ENCODE results near the gene TLE5. TPM values are rescaled to one million over a fixed set of nuclear protein-coding genes. Genes with fewer than 3 reads are reported as not detected.
A peak's percentile ranks its signal among the peaks of the same experiment; 100 is the strongest.

TLE5 gene
- total RNA-seq, 6 donors from 2014 or later, result 324 to 781 (median 471) TPM

GRCh38 chr19:3065675-3066357 is 3.5 kb upstream of the TLE5 start:
- DNase-seq, result no peak
- 38 to 49% methylated on average over 15 of the region's 15 CpGs for WGBS, 2 donors
- Histone ChIP-seq H3K27ac (peak overlapping the region in 3 of 4 donors; percentile 60 to 67 (median 65)), H3K27me3 (no peaks in the 10 kb centered on the region), H3K9me3 (no peaks in the 10 kb centered on the region), H3K36me3 (no peaks in the 10 kb centered on the region), H3K4me1 (peaks cover 18 to 34% (median 28%) of the 10 kb centered on the region in 4 donors), H3K4me3 (no peak overlapping the region)
- TF ChIP-seq POLR2A (IDR thresholded peaks at IDR 0.05), result no peak
- TF ChIP-seq POLR2AphosphoS5 (IDR thresholded peaks at IDR 0.05), result no peak
- TF ChIP-seq EP300 (IDR thresholded peaks at IDR 0.05), result no peak
- no peak for TF ChIP-seq CTCF (IDR thresholded peaks at IDR 0.05)
- ATAC-seq (ENCODE audit: low FRiP score in 2 of 2), result peak in 1 of 2 donors; percentile 8

- DNase-seq (no peak), ATAC-seq (ENCODE audit: low FRiP score in 2 of 2) (no peak)
- Histone ChIP-seq H3K27me3 (no peaks in the 10 kb centered on the region), H3K9me3 (no peaks in the 10 kb centered on the region), H3K27ac (peak overlapping the region in 1 of 4 donors; percentile 92), H3K36me3 (peaks cover 3 to 11% (median 9%) of the 10 kb centered on the region in 4 donors), H3K4me1 (peaks cover 23 to 52% (median 44%) of the 10 kb centered on the region in 4 donors), H3K4me3 (no peak overlapping the region)
- WGBS, 2 donors, result 95 to 96% methylated on average over 6 to 7 of the region's 7 CpGs
- TF ChIP-seq POLR2A (IDR thresholded peaks at IDR 0.05) (no peak), CTCF (IDR thresholded peaks at IDR 0.05) (no peak), EP300 (IDR thresholded peaks at IDR 0.05) (no peak), POLR2AphosphoS5 (IDR thresholded peaks at IDR 0.05) (no peak)
Observed at GRCh38 chr19:3064011-3064330, 1.7 kb upstream of the TLE5 start.

GRCh38 chr19:3061182-3062161 is 823 bp downstream of the TLE5 start:
- peak; percentile 51 to 92 for DNase-seq
- no peaks in the 10 kb centered on the region for H3K9me3 ChIP-seq
- ATAC-seq (ENCODE audit: low FRiP score in 2 of 2), result peak; percentile 56 to 72
- no peaks in the 10 kb centered on the region for H3K27me3 ChIP-seq
- peak overlapping the region; percentile 92 to 99 (median 96) for H3K27ac ChIP-seq
- WGBS, 2 donors, result 1 to 4% methylated on average over 11 to 44 of the region's 88 CpGs
- TF ChIP-seq POLR2AphosphoS5 (IDR thresholded peaks at IDR 0.05) (peak; percentile 44 to 69), CTCF (IDR thresholded peaks at IDR 0.05) (peak in 3 of 6 experiments; percentile 19 to 32 (median 23)), POLR2A (IDR thresholded peaks at IDR 0.05) (peak in 2 of 4 donors; percentile 23 to 56), EP300 (IDR thresholded peaks at IDR 0.05) (no peak)
- H3K36me3 ChIP-seq, result peaks cover 10 to 36% (median 28%) of the 10 kb centered on the region in 4 donors
- peaks cover 44 to 77% (median 68%) of the 10 kb centered on the region in 4 donors for H3K4me1 ChIP-seq
- peak overlapping the region; percentile 72 to 92 (median 88) for H3K4me3 ChIP-seq

GRCh38 chr19:3060857-3061181 is 1.5 kb downstream of the TLE5 start:
- H3K27ac ChIP-seq, result peak overlapping the region; percentile 92 to 99 (median 96)
- DNase-seq (no peak), ATAC-seq (ENCODE audit: low FRiP score in 2 of 2) (no peak)
- no peaks in the 10 kb centered on the region for H3K27me3 ChIP-seq
- H3K4me3 ChIP-seq, result peak overlapping the region; percentile 72 to 92 (median 88)
- H3K4me1 ChIP-seq, result peaks cover 48 to 81% (median 72%) of the 10 kb centered on the region in 4 donors
- no peak for TF ChIP-seq EP300 (IDR thresholded peaks at IDR 0.05)
- H3K36me3 ChIP-seq, result peaks cover 10 to 43% (median 35%) of the 10 kb centered on the region in 4 donors
- WGBS, 2 donors, result 13 to 18% methylated on average over 4 of the region's 4 CpGs
- no peaks in the 10 kb centered on the region for H3K9me3 ChIP-seq

GRCh38 chr19:3059653-3060052 is 2.6 kb downstream of the TLE5 start:
- peaks cover 21 to 54% (median 46%) of the 10 kb centered on the region in 4 donors for H3K36me3 ChIP-seq
- H3K4me1 ChIP-seq, result peaks cover 47 to 80% (median 70%) of the 10 kb centered on the region in 4 donors
- no peaks in the 10 kb centered on the region for H3K27me3 ChIP-seq
- H3K9me3 ChIP-seq, result no peaks in the 10 kb centered on the region
- TF ChIP-seq POLR2AphosphoS5 (IDR thresholded peaks at IDR 0.05) (no peak), POLR2A (IDR thresholded peaks at IDR 0.05) (no peak), CTCF (IDR thresholded peaks at IDR 0.05) (no peak), EP300 (IDR thresholded peaks at IDR 0.05) (no peak)
- ATAC-seq (ENCODE audit: low FRiP score in 2 of 2) (no peak), DNase-seq (no peak)
- peak overlapping the region; percentile 30 to 99 (median 94) for H3K27ac ChIP-seq
- 82 to 87% methylated on average over 12 to 16 of the region's 16 CpGs for WGBS, 2 donors
- peak overlapping the region in 2 of 4 donors; percentile 87 to 89 for H3K4me3 ChIP-seq

Measured in upper lobe of left lung (tissue), 6 donors.